OCI-LY3 (cell line): Measurements from ENCODE around the gene LCOR.

Experiments
- H2AFZ ChIP-seq: fragments of 200-600, 300-600 bp; shearing (Covaris generic); 2 replicates; pipeline ENCODE4 v1.6.0; 2014; ENCODE audit warnings: antibody characterized with exemption, low read depth, low read length
- H3K27ac ChIP-seq: fragments of 200-600, 300-600 bp; sonication (generic); 2 replicates; pipeline ENCODE4 v1.5.1; 2014; ENCODE audit warnings: mild to moderate bottlenecking, low read length, moderate library complexity, mixed read lengths
- H3K27me3 ChIP-seq: fragments of 200-600, 300-600 bp; sonication (generic); 2 replicates; pipeline ENCODE4 v1.6.1; 2014; ENCODE audit warnings: low read depth, low read length, mixed read lengths
- H3K36me3 ChIP-seq: fragments of 200-600, 300-600 bp; sonication (generic); replicated peaks from 2 replicates; pipeline ENCODE3; 2014; ENCODE audit warnings: low read depth, low read length, mixed read lengths
- H3K4me1 ChIP-seq: fragments of 300-600, 200-600 bp; sonication (generic); 2 replicates; pipeline ENCODE4 v1.6.1; 2014; ENCODE audit warnings: low read length, mixed read lengths
- H3K4me2 ChIP-seq: fragments of 200-600, 300-600 bp; sonication (generic); 2 replicates; pipeline ENCODE4 v1.6.1; 2014; ENCODE audit warnings: low read length, mixed read lengths
- H3K4me3 ChIP-seq: fragments of 300-600, 200-600 bp; sonication (generic); 2 replicates; pipeline ENCODE4 v1.5.1; 2014; ENCODE audit warnings: antibody characterized with exemption, mild to moderate bottlenecking, low read length, moderate library complexity
- H3K79me2 ChIP-seq: fragments of 300-600, 200-600 bp; shearing (Covaris generic); 2 replicates; pipeline ENCODE4 v1.6.1; 2014; ENCODE audit warnings: mild to moderate bottlenecking, low read length, mixed read lengths
- H3K9ac ChIP-seq: fragments of 300-600, 200-600 bp; shearing (Covaris generic); 2 replicates; pipeline ENCODE4 v1.6.0; 2014; ENCODE audit warnings: mild to moderate bottlenecking, low read length, moderate library complexity
- H3K9me3 ChIP-seq: fragments of 200-600, 300-600 bp; shearing (Covaris generic); 2 replicates; pipeline ENCODE4 v1.6.1; 2014; ENCODE audit warnings: low read length, mixed read lengths; ENCODE audit not compliant: insufficient read depth
- H4K20me1 ChIP-seq: fragments of 200-600, 300-600 bp; sonication (generic); 2 replicates; pipeline ENCODE4 v1.6.1; 2016; ENCODE audit warnings: low read length, mixed read lengths; ENCODE audit not compliant: insufficient read depth
- CTCF ChIP-seq: fragments of 200-600, 300-600 bp; sonication (generic); IDR thresholded peaks from 2 replicates; pipeline ENCODE4 v1.5.1; 2014; ENCODE audit warnings: antibody characterized with exemption, low read length, low read depth
- EZH2phosphoT487 ChIP-seq: fragments of 200-600 bp; shearing (Covaris generic); IDR thresholded peaks from 2 replicates; pipeline ENCODE4 v1.6.1; 2018; ENCODE audit warnings: antibody characterized with exemption, mixed run types, low read depth

The LCOR gene

GRCh38 chr10:96902117-96902516 lies 70.0 kb downstream of the LCOR start:
- H3K27me3 ChIP-seq: no peaks in the 10 kb centered on the region
- H4K20me1 ChIP-seq: peaks cover 22% of the 10 kb centered on the region; the same call in 1 of the 2 replicates
- H3K9me3 ChIP-seq: no peaks in the 10 kb centered on the region
- H2AFZ ChIP-seq: no peak overlapping the region
- H3K4me2 ChIP-seq: no peak overlapping the region
- no peak overlapping the region for H3K4me3 ChIP-seq
- H3K79me2 ChIP-seq: peaks cover 20% of the 10 kb centered on the region; the same call in 1 of the 2 replicates
- no peak for TF ChIP-seq EZH2phosphoT487
- TF ChIP-seq CTCF: no peak
- H3K36me3 ChIP-seq: no peaks in the 10 kb centered on the region
- H3K9ac ChIP-seq: no peak overlapping the region
- peaks cover 13% of the 10 kb centered on the region for H3K4me1 ChIP-seq
- no peak overlapping the region for H3K27ac ChIP-seq

GRCh38 chr10:96902731-96903358 lies 70.7 kb downstream of the LCOR start:
- H3K4me2 ChIP-seq: no peak overlapping the region
- H3K27me3 ChIP-seq: no peaks in the 10 kb centered on the region
- no peak overlapping the region for H3K4me3 ChIP-seq
- H4K20me1 ChIP-seq: peaks cover 21% of the 10 kb centered on the region; the same call in 1 of the 2 replicates
- H3K9ac ChIP-seq: no peak overlapping the region
- no peak for TF ChIP-seq EZH2phosphoT487
- no peak for TF ChIP-seq CTCF
- peaks cover 20% of the 10 kb centered on the region; the same call in 1 of the 2 replicates for H3K79me2 ChIP-seq
- peaks cover 11% of the 10 kb centered on the region for H3K4me1 ChIP-seq
- H3K36me3 ChIP-seq: no peaks in the 10 kb centered on the region
- no peak overlapping the region for H2AFZ ChIP-seq
- no peaks in the 10 kb centered on the region for H3K9me3 ChIP-seq
- H3K27ac ChIP-seq: no peak overlapping the region

GRCh38 chr10:96904648-96905047 lies 72.5 kb downstream of the LCOR start:
- Histone ChIP-seq H3K36me3 (no peaks in the 10 kb centered on the region), H3K79me2 (peaks cover 20% of the 10 kb centered on the region; the same call in 1 of the 2 replicates), H3K27me3 (no peaks in the 10 kb centered on the region), H3K4me1 (peaks cover 11% of the 10 kb centered on the region), H3K27ac (no peak overlapping the region), H3K4me3 (no peak overlapping the region), H2AFZ (no peak overlapping the region), H3K4me2 (no peak overlapping the region), H3K9me3 (no peaks in the 10 kb centered on the region), H3K9ac (no peak overlapping the region), H4K20me1 (peaks cover 17% of the 10 kb centered on the region; the same call in 1 of the 2 replicates)
- TF ChIP-seq CTCF: no peak
- TF ChIP-seq EZH2phosphoT487: no peak

GRCh38 chr10:96906864-96907263 lies 74.8 kb downstream of the LCOR start:
- H3K36me3 ChIP-seq: no peaks in the 10 kb centered on the region
- no peak overlapping the region for H3K4me3 ChIP-seq
- H3K27ac ChIP-seq: no peak overlapping the region
- H4K20me1 ChIP-seq: peaks cover 17% of the 10 kb centered on the region; the same call in 1 of the 2 replicates
- H3K9ac ChIP-seq: no peak overlapping the region
- H3K79me2 ChIP-seq: peaks cover 17% of the 10 kb centered on the region; the same call in 1 of the 2 replicates
- TF ChIP-seq EZH2phosphoT487 (no peak), CTCF (no peak)
- H3K4me1 ChIP-seq: peaks cover 11% of the 10 kb centered on the region
- H3K4me2 ChIP-seq: no peak overlapping the region
- H3K9me3 ChIP-seq: no peaks in the 10 kb centered on the region
- no peaks in the 10 kb centered on the region for H3K27me3 ChIP-seq
- no peak overlapping the region for H2AFZ ChIP-seq
